ENCODE results near the gene NPTN.
A peak's percentile ranks its signal among the peaks of the same experiment; 100 is the strongest.

- TF ChIP-seq ZNF678 (CRISPR knock-in tag; IDR thresholded peaks at IDR 0.05) (no peak), HNF4G (IDR thresholded peaks at IDR 0.05; ENCODE audit: borderline replicate concordance, low read depth, low read length) (no peak), HNF4G (CRISPR knock-in tag; IDR thresholded peaks at IDR 0.05; ENCODE audit: borderline replicate concordance, low read depth) (no peak), ZNF274 (CRISPR knock-in tag; IDR thresholded peaks at IDR 0.05) (0 out of 2 replicates have a peak, but pooled peaks have one; percentile 25), BCL6 (CRISPR knock-in tag; IDR thresholded peaks at IDR 0.05) (no peak), EP300 (IDR thresholded peaks at IDR 0.05; ENCODE audit: low read depth in 2 of 2, low read length in 2 of 2) (no peak), EP300 (CRISPR knock-in tag; IDR thresholded peaks at IDR 0.05; ENCODE audit: borderline replicate concordance) (no peak)
These were observed 525 bp downstream of the NPTN start for GRCh38 chr15:73632670-73633058.

Data from HepG2 (cell line).